LNCaP clone FGC (cell line): ENCODE measurements around the gene FRMD4A.

Experiments used
- DNase-seq: peaks from one replicate; pipeline ENCODE4 v3.0.0-alpha.2; 2011; ENCODE audit warnings: low read depth
- H3K4me3 ChIP-seq: 2 replicates; pipeline ENCODE4 v1.5.1; 2011; ENCODE audit warnings: mild to moderate bottlenecking, low read depth, low read length, control low read depth
- CTCF ChIP-seq: IDR thresholded peaks from 2 replicates; pipeline ENCODE4 v1.5.1; 2012; ENCODE audit warnings: mild to moderate bottlenecking; ENCODE audit not compliant: control insufficient read depth, insufficient read depth; ENCODE audit errors: extremely low read depth

The FRMD4A gene

DNA sequence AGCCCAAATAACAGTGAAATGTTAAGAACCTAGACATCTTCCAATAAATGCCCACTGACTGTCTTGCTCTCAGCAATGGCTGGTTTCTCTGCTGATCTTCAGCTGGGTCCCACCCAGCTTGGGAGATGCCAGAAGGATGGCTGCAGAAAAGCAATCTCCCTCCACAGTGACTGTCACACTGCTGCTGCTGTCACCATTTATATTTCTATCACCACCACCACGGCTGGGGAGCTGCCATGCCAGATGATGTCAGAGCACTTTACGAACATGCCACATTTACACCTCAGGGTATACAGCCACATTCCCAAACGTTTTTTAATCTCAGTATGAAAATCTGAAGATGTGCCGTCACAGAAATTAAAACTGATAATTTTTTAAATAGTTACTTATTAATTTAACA, 29.8 kb upstream of the FRMD4A start:
- no peak overlapping the region for H3K4me3 ChIP-seq
- TF ChIP-seq CTCF, result no peak
- DNase-seq, result no peak

GRCh38 chr10:14358886-14359573, 28.3 kb upstream of the FRMD4A start:
- DNase-seq, result no peak
- H3K4me3 ChIP-seq, result no peak overlapping the region
- no peak for TF ChIP-seq CTCF

DNA sequence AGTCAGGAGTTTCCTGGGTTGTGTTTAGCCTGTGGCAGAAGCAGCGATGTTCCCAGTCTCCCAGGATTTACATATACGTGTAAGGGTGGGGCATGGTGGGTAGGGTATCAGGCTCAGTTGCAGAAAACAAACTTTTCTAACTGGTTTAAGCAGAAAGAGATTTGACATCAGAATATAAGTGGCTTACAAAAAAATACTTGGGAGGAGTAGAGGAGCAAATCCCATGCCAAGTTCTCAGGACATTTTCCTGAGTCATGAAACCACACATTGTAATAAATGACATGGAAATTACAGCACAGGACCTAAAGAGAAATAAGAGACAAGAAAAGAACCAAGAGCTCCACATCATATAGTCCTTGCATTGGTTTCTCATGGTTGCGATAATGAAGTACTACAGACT, 26.2 kb upstream of the FRMD4A start:
- H3K4me3 ChIP-seq, result no peak overlapping the region
- DNase-seq, result no peak
- no peak for TF ChIP-seq CTCF

- H3K4me3 ChIP-seq, result no peak overlapping the region
- no peak for DNase-seq
- no peak for TF ChIP-seq CTCF
These were observed 25.0 kb upstream of the FRMD4A start for GRCh38 chr10:14355750-14356149.

- TF ChIP-seq CTCF, result no peak
- H3K4me3 ChIP-seq, result no peak overlapping the region
- no peak for DNase-seq
These were observed 22.7 kb upstream of the FRMD4A start for GRCh38 chr10:14353291-14353913.

GRCh38 chr10:14350006-14350405, 19.3 kb upstream of the FRMD4A start:
- DNase-seq, result no peak

More at GRCh38 chr10:14350006-14350405, 19.3 kb upstream of the FRMD4A start:
- TF ChIP-seq CTCF, result no peak
- H3K4me3 ChIP-seq, result no peak overlapping the region
